NCI-H2081 treated with DMSO at 0.1 percent for 48 hours (cell line): ENCODE data around the gene DDX56.

Source experiments
- DNase-seq: peaks from one replicate; lab custom pipeline; 2025; lab: John Stamatoyannopoulos, UW

The DDX56 gene, protein sequence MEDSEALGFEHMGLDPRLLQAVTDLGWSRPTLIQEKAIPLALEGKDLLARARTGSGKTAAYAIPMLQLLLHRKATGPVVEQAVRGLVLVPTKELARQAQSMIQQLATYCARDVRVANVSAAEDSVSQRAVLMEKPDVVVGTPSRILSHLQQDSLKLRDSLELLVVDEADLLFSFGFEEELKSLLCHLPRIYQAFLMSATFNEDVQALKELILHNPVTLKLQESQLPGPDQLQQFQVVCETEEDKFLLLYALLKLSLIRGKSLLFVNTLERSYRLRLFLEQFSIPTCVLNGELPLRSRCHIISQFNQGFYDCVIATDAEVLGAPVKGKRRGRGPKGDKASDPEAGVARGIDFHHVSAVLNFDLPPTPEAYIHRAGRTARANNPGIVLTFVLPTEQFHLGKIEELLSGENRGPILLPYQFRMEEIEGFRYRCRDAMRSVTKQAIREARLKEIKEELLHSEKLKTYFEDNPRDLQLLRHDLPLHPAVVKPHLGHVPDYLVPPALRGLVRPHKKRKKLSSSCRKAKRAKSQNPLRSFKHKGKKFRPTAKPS

DNA sequence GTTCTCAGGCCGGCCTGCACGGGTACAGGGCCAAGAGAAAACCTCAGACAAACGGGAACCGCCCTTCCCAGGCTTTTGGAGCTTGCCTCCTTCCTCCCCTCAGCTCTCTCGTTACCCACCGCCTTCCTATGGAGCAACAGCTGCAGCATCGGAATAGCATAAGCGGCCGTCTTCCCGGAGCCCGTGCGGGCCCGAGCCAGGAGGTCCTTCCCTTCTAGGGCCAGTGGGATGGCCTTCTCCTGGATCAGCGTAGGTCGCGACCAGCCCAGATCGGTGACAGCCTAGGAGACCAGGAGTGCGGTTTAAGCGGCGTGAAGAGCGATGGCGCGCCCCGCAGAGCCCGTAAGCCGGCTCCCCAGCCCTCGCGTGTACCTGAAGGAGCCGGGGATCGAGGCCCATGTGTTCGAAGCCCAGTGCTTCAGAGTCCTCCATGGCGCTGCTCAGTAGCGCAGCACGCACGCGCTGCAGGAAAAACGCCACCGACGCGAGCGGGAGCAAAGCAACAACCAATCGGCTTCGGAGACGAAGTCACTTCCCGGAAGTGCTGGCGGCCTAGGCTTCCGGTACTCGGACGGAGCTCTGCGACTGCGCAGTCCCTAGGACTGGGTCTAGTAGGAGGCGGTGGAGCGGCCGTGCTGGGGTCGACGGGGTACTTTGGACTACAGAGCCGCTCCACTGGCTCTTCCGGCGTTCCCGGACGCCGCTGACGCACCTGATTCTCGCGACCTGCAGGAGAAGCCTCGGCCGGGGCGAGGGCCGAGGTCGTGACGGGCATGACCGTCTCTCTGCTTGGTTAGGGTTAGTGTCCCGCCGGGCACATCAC is at the start of gene DDX56:
DDX56 (minus strand) TSS at position 445 of the 823 bp plus-strand sequence; CDS start at position 432, 13 bp downstream.
- DNase-seq, result peak; percentile 92

DNA sequence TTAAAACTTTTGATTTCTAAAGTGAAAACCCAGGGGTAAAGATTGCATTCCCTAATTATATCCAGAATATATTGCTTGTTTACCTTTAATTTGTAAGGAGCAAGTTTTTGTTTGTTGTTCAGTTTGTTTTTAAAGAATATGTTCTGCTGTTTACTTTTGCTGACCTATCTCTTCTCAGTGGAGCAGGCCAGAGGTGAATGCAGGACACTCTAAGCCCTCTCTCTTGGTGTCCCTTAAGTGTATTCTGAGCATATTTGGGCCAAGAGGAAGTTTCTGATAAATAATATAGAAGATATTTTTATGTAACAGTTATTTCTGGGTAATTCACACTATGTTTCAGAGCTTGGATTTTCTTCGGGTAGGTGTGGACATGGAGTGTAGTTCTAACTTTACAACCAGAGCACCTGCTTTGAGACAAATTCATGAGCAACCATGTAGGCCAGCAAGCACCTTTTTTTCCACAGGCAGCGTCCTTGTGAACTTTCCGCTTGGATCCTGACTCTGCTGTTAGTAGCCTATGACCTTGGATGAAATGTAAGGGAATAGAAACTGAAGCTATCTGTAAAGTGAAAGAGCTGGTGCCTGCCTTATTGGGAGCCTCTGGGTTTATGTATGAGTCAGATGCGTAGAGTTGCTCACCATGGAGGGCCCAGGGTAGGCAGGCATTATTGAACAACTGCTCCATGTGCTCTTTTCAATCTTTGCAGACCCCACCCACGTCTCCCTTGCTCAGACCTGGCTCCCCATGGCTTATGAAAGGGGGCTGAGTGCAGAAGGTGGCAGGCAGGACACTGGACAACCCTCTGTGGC is 48.8 kb upstream of the DDX56 start:
- DNase-seq, result no peak

DNA sequence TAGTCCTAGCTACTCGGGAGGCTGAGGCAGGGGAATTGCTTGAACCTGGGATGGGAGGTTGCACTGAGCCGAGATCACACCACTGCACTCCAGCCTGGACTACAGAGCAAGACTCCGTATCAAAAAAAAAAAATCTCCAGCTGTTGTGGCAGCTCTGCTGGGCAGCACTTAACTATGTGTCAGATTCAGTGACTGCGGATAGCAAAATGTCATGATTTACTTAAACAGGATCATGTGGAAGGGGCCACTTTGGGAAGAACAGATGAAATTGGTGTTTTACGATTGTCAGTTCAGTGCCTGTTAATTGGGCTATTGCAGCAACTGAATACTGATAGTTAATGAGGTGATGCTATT is 48.0 kb upstream of the DDX56 start:
- no peak for DNase-seq

DNA sequence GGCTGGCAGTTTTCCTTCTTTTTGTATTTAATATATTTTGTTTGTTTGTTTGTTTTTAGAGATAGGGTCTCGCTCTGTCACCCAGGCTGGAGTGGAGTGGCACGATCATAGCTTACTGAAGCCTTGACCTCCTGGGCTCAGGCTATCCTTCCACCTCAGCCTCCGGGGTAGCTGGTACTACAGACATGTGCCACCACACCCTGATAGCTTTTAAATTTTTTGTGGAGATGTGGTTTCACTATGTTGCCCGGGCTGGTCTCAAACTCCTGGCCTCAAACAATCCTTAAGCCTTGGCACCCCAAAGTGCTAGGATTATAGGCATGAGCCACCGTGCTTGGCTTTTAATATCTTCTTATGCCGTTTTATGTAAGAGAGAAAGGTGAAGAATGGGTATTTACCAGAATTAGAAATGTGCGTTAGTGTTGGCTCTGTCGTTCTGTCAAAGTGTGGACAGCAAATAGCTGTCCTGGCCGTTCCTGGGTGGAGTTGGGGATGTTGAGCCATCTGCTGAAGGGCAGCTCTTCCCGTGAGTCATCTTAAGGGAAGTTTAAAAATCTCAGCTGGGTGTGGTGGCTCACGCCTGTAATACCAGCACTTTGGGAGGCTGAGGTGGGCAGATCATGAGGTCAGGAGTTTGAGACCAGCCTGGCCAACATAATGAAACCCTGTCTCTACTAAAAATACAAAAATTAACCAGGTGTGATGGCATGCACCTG is 47.5 kb upstream of the DDX56 start:
- no peak for DNase-seq

DNA sequence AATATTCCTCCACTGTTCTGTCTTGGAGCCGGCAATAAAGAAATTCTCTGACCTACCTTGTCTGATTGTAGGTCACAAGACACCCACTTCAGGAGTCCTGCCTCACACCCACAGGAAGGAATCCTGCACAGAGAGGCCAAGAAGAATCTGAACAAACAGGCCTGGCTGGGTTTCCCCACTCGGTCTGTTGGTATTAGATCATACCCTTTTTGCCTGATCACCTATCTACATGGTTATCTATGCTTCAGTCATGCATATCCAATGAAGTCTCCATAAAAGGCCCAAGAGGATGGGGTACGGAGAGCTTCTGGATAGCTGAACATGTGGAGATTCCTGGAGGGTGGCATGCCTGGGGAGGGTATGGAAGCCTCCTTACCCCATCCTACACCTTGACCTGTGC is 45.0 kb upstream of the DDX56 start:
- DNase-seq, result no peak

DNA sequence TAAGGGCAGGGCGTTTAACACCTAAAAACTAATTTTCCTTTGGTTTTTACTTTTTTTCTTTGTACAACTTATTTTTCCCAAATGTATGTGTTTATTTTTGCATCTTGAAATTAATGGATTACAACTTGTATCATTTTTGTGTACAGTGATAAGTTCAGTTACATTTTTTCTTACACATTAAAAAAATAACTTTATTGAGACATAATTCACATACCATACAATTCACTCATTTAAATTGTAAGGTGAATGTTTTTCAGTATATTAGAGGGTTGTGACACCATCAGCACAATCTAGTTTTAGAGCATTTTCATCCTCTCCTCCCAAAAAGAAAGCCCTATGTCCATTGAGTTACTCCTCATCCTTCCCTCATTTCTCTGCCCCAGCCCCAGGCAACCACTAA is 44.3 kb upstream of the DDX56 start:
- no peak for DNase-seq

DNA sequence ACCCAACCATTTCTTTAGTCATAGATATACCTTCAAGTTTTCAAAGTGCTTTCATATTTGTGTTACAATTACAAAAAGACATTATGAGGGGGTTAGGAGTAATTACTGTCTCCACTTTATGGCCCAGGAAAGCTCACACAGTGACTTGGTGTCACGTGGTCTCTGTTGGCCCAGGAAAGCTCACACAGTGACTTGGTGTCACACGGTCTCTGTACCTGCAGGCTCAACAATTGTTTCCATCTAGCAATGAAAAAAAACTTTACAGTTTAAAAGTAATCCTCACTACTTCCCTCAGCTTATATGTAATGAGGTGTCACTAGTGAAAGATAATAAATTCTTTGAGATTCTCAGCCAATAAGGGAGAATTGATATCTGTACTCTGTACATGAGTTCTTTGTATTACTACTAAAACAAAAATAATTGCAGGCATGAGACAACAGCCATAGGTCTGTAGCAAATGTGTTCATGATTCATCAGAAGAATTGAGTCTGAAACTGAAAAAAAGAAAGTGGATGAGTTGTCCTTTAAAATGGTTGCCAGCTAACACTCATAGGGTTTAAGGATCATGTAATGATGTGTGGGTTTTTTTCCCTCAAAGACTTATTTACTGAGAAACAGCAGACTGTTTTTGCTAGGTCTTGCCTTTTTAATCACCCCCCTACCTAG is 43.6 kb upstream of the DDX56 start:
- DNase-seq, result no peak

DNA sequence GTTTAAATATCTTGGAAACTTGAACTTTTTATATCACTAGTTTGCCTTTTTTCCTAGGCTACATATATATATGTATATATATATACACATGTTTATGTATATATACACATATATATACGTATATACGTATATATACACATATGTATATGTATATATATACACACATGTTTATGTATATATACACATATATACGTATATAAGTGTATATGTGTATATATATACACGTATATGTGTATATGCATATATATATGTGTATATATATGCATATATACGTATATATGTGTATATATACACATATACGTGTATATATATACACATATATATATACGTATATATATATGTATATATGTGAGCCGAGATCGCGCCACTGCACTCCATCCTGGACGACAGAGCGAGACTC is 42.8 kb upstream of the DDX56 start:
- DNase-seq, result no peak

DNA sequence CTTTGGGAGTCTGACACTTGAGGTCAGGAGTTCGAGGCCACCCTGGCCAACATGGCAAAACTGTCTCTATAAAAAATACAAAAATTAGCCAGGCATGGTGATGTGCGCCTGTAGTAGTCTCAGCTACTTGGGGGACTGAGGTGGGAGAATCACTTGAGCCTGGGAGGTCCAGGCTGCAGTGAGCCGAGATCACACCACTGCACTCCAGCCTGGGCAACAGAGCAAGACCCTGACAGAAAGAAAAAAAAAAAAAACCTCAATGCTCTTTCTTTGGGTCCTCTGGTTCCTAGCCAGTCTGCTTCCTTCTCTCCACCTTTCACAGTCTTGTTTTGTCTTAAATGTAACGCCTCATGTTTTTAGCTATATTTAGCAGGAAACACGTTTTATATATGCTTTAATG is 42.1 kb upstream of the DDX56 start:
- no peak for DNase-seq

DNA sequence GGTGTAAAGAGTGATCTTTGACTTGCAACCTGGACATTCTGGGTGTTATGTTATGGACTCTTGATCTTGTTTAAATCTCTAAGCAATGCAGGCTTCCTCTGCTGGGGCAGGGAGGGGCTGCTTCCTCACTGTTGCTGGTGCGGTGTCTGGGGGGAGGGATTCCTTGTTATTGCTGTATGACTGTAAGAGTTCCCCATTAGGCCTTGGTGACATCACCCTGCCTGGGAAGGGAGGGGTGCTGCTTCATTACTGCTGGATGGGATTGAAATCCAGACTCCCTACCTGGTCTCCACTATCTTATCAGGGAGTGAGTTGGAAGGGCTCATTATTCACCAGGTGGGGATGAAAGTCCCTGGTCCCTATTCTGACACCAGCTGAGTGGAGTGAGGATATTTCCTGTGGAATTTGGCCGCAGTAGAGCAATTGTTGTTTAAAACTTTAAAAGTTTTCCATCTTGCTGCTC is 41.5 kb upstream of the DDX56 start:
- DNase-seq, result no peak

DNA sequence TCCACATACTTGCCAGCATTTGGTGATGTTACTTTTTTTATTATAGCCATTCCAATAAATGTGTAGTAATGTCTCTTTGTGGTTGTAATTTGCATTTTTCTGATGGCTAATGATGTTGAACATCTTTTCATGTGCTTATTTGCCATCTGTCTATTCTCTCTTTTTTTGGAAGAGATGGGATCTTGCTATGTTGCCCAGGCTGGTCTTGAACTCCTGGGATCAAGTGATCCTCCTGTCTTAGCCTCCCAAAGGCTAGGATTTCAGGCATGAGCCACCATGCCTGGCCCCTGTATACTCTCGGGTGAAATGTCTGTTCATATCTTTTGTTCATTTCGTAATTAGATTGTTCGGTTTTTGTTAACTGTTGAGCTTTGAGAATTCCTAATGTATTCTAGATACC is 36.1 kb upstream of the DDX56 start:
- DNase-seq, result no peak

DNA sequence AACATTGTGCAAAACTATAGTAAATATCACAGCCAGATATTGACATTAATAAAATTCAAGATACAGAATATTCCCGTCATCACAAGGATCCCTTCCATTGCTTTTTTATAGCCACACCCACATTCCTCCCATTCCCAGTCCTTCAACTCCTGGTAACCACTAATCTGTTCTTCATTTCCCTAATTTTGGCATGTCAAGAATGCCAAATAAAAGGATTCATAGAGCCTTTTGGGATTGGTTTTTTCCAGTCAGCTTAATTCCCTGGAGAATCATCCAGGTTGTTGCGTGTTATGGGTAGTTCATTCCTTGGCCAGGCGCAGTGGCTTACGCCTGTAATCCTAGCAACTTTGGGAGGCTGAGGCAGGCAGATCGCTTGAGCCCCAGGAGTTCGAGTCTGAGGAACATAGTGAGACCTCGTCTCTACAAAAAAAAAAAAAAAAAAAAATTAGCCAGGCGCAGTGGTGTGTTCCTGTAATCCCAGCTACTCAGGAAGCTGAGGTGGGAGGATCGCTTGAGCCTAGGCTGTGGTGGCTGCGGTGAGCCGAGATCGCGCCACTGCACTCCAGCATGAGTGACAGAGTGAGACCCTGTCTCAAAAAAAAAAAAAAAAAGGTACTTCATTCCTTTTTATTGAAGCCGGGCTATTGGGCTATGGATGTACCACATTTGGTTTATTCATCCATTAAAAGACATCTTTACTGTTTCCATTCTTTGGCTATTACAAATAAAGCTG is 35.4 kb upstream of the DDX56 start:
- DNase-seq, result no peak

DNA sequence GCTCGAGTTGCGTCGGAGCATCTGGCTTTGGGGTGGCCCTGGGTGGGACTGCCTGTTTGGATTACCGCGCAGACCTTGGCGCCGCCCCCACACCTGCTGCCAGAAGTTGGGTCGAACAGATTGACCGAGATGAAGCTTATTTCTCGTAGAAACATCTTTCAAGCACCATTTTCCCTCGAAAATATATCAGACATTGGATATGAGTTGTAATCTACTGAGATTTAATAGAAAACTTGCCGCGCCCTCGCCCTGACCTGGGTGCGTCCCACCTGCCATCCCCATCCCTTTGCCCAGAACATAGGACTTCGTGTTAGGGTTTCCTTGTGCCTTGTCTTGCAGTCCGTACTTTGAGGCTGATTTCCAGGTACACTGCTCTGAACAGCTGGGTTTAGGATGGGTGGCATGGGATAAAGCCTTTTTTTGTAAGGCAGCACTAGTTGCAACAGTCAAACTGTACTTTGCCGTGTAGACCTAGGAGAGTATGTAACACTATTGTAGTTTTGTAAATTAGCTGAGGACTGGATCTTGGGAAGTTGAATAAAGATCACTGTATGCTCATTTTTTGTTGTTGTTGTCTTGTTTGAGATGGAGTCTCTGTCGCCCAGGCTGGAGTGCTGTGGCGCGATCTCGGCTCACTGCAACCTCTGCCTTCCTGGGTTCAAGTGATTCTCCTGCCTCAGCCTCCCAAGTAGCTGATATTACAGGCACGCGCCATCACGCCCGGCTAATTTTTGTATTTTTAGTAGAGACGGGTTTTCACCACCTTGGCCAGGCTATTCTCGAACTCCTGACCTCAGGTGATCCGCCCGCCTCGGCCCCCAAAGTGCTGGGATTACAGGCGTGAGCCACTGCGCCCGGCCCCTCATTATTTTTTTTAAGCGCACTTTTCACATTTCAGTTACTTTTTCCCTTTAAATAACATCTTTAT is 33.7 kb upstream of the DDX56 start:
- DNase-seq, result no peak

DNA sequence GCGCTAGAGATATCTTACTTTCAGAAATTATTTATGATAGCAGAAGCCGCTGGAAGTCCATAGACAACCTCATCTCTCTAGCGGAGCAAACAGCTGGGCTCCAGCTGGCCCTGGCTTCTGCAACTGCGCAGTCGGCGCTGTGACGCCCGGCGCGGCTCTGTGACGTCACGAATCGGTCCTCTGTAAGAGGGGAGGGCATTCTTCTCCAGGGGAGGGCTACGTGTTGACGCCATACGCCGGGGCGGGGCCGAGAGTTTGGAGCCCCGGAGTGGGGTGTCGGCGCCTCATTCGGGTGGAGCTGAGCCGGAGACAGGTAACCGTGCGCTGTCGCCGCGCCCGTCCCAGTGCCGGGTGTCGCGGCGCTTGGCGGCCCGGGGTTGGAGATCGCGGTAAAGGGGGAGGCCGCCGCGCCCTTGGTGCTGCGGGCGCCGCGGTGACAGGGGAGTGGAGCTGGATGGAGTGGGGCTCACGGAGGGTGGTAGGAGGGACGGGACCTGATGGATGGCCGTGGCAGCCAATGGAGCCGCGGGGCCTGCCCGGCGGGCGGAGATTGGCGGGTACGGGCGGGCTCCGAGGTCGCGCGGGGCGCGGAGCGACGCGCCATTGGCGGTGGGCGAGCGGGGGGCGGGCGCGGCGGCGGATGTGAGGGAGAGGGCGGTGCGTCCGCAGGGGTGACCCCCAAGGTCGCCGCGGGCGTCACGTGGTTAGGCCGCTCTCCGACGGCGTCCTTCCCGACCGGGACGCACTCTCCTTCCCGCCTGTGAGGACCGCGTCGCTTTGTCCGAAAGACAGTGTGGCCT is 32.8 kb upstream of the DDX56 start, which contains the start of gene OGDH:
OGDH (plus strand) TSS at position 287 of the 800 bp plus-strand sequence. CDS start 17,717 bp downstream, outside the sequence.
- peak; percentile 90 for DNase-seq

DNA sequence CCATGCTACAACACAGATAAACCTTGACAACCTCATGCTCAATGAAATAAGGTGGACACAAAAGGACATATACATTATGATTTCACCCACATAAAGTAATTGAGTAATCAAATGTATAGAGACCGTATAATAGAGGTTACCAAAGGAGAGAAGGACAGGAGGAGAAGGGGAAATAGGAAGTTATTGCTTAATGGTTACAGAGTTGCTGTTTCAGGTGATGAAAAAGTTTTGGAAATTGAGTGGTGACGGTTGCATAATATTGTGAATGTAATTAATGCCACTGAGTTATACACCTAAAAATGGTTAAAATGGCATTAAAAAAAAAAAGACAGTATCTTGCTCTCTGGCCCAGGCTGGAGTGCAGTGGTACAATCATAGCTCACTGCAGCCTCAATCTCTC is 31.2 kb upstream of the DDX56 start:
- no peak for DNase-seq

DNA sequence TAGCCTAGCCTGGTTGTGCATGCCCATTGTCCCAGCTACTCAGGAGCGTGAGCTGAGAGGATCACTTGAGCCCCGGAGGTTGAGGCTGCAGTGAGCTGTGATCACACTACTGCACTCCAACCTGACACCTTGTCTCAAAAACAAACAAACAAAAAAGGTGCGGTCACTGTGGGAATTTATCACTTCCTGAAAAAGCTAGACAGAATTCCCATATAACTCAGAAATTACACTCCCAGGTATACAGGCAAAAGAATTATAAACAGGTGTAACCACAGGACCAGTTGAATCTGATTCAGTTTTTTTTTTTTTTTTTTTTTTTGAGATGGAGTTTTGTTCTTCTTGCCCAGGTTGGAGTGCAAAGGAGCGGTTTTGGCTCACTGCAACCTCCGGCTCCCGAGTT is 29.5 kb upstream of the DDX56 start:
- DNase-seq, result no peak

DNA sequence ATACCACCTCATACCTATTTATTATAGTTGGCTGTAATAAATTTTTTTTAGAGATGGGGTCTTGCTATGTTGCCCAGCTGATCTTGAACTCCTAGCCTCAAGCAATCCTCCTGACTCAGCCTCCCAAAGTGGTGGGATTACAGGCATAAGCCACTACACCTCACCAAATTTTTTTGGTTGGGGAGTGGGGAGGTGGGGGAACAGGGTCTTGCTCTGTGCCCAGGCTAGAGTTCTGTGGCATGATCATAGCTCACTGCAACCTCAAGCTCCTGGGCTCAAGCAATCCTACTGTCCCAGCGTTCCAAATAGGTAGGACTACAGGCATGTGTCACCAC is 28.8 kb upstream of the DDX56 start:
- no peak for DNase-seq

DNA sequence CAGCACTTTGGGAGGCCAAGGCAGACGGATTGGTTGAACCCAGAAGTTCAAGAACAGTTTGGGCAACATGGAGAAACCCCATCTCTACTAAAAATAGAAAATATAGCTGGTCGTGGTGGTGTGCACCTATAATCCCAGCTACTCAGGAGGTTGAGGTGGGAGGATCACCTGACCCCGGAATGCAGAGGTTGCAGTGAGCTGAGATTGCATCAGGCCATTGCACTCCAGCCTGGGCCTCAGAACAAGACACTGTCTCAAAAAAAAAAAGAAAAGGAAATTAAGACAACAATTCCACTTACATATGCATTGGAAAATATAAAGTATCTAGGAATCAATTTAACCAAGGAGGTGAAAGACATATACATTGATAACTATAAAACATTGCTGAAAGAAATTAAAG is 25.5 kb upstream of the DDX56 start:
- no peak for DNase-seq
